HepG2 (cell line): ENCODE data around the gene MAP3K5. TPM values are rescaled to one million over a fixed set of nuclear protein-coding genes. Genes with fewer than 3 reads are reported as not detected.

Experiments used
- ATAC-seq: fragments of 200-7000 bp; cut with Tn5 transposase; 3 replicates; pipeline ENCODE4 v1.9.1; 2020; ENCODE audit warnings: mild to moderate bottlenecking, moderate library complexity
- BruUV-seq: library from RNA; stranded (reverse); fragments of 400-500 nt; replicated peaks from 2 replicates; lab custom pipeline; 2021; lab: Mats Ljungman, UMichigan
- CTCF ChIA-PET: fragments of 300-600 bp; formaldehyde crosslinking; extraction: SDS; loops from one replicate; lab custom pipeline; 2021; ENCODE audit warnings: low total read pairs, inconsistent platforms, low intra/inter-chr PET ratio; lab: Yijun Ruan, JAX
- POLR2A ChIA-PET: fragments of 350-600 bp; sonication (Branson Sonifier 250); formaldehyde crosslinking; loops from one replicate; lab custom pipeline; 2020; ENCODE audit warnings: antibody characterized with exemption, inconsistent platforms; lab: Yijun Ruan, JAX
- DNase-seq: peaks from one replicate; pipeline ENCODE4 v3.0.0-alpha.2; 2015; ENCODE audit warnings: low spot score
- FAIRE-seq: peaks from 3 replicates; lab custom pipeline; 2011; peaks lifted over from hg19 to GRCh38; lab: Jason Lieb, UNC
- H2AFZ ChIP-seq: one replicate; pipeline ENCODE4 v1.6.1; 2011; ENCODE audit warnings: low read length, inconsistent platforms
- H3K27ac ChIP-seq: fragments of 300-600 bp; 3 replicates; pipeline ENCODE4 v1.8.0; 2011; ENCODE audit warnings: mixed run types, mild to moderate bottlenecking, mixed read lengths, low read length, inconsistent platforms; ENCODE audit not compliant: insufficient read depth; ENCODE audit errors: extremely low read length
- H3K27me3 ChIP-seq, 2 experiments: fragments of 200-600 bp in 1 of 2; 2 replicates in 1 of 2; 3 replicates in 1 of 2; pipeline versions ENCODE4 v1.6.0 to v1.8.0; 2011; ENCODE audit warnings: low read length in 2 of 2, mild to moderate bottlenecking in 2 of 2, moderate library complexity in 2 of 2, inconsistent platforms in 1 of 2; ENCODE audit not compliant: insufficient read depth in 2 of 2, control insufficient read depth in 1 of 2
- H3K36me3 ChIP-seq, 2 experiments: fragments of 200-600 bp in 1 of 2; replicated peaks in 1 of 2; 2 replicates in 1 of 2; 3 replicates in 1 of 2; pipeline versions ENCODE4 v1.5.1 to v1.8.0; 2011; ENCODE audit warnings: low read length in 2 of 2, inconsistent platforms in 1 of 2; ENCODE audit not compliant: insufficient read depth in 2 of 2, control insufficient read depth in 1 of 2
- H3K4me1 ChIP-seq: 2 replicates; pipeline ENCODE4 v1.5.1; 2012; ENCODE audit warnings: low read length, inconsistent platforms; ENCODE audit not compliant: insufficient read depth
- H3K4me2 ChIP-seq: 2 replicates; pipeline ENCODE4 v1.6.0; 2011; ENCODE audit warnings: low read depth, low read length, inconsistent platforms
- H3K4me3 ChIP-seq, 3 experiments: fragments of 200-600 bp in 1 of 3; sonication (generic), shearing (Covaris generic) in 1 of 3; replicated peaks in 1 of 3; 2 replicates each; pipeline ENCODE4 v1.5.1; 2011 to 2016; ENCODE audit warnings: low read length in 3 of 3, inconsistent platforms in 2 of 3, low read depth in 2 of 3, mild to moderate bottlenecking in 2 of 3, control low read depth in 1 of 3, mixed read lengths in 1 of 3; ENCODE audit not compliant: insufficient read depth in 1 of 3
- H3K79me2 ChIP-seq: one replicate; pipeline ENCODE4 v1.6.1; 2011; ENCODE audit warnings: low read length, inconsistent platforms; ENCODE audit not compliant: insufficient read depth
- H3K9ac ChIP-seq: 2 replicates; pipeline ENCODE4 v1.6.0; 2011; ENCODE audit warnings: mild to moderate bottlenecking, low read depth, low read length, inconsistent platforms; ENCODE audit not compliant: insufficient read depth
- H3K9me3 ChIP-seq: 2 replicates; pipeline ENCODE4 v1.5.1; 2012; ENCODE audit warnings: mild to moderate bottlenecking, low read length
- H4K20me1 ChIP-seq: 2 replicates; pipeline ENCODE4 v1.6.0; 2011; ENCODE audit warnings: inconsistent platforms, mild to moderate bottlenecking, low read length, moderate library complexity; ENCODE audit not compliant: insufficient read depth
- ADNP ChIP-seq: sonication (generic); formaldehyde crosslinking; IDR thresholded peaks from 2 replicates; pipeline ENCODE4 v1.4.0; 2020; ENCODE audit warnings: missing genetic modification reagents
- ATF4 ChIP-seq, 2 experiments: fragments of 450-650 bp in 1 of 2; sonication (generic) in 1 of 2; formaldehyde crosslinking; IDR thresholded peaks; 2 replicates each; pipeline versions ENCODE4 v1.5.0 to v1.8.0; 2020 to 2022; ENCODE audit warnings: mild to moderate bottlenecking in 1 of 2, missing genetic modification reagents in 1 of 2
- EEA1 ChIP-seq: sonication (generic); formaldehyde crosslinking; IDR thresholded peaks from 2 replicates; pipeline ENCODE4 v1.5.1; 2020; ENCODE audit warnings: mild to moderate bottlenecking, missing genetic modification reagents, borderline replicate concordance
- GATAD2A ChIP-seq: IDR thresholded peaks from 2 replicates; pipeline ENCODE4 v1.6.1; 2016
- KLF9 ChIP-seq: IDR thresholded peaks from 2 replicates; pipeline ENCODE4 v1.6.1; 2016; ENCODE audit warnings: low read depth
- MAFK ChIP-seq, 2 experiments: IDR thresholded peaks in 1 of 2; conservative IDR thresholded peaks in 1 of 2; 2 replicates each; pipeline ENCODE4 v1.6.1; 2011; ENCODE audit warnings: improper control_type of control experiment in 2 of 2, low read length in 2 of 2
- PRMT3 ChIP-seq: sonication (generic); formaldehyde crosslinking; IDR thresholded peaks from 2 replicates; pipeline ENCODE4 v1.8.1; 2022; ENCODE audit warnings: low read depth, mild to moderate bottlenecking, moderate library complexity, missing genetic modification reagents, borderline replicate concordance
- RAD51 ChIP-seq: fragments of 450-650 bp; IDR thresholded peaks from 2 replicates; pipeline ENCODE4 v1.6.1; 2016; ENCODE audit warnings: borderline replicate concordance
- SALL1 ChIP-seq: sonication (generic); formaldehyde crosslinking; IDR thresholded peaks from 2 replicates; pipeline ENCODE4 v1.8.0; 2022; ENCODE audit warnings: mild to moderate bottlenecking, missing genetic modification reagents
- ZFP36L2 ChIP-seq: sonication (generic); formaldehyde crosslinking; IDR thresholded peaks from 2 replicates; pipeline ENCODE4 v1.4.0; 2020; ENCODE audit warnings: missing genetic modification reagents
- ZFYVE20 ChIP-seq: sonication (generic); formaldehyde crosslinking; IDR thresholded peaks from 2 replicates; pipeline ENCODE4 v1.8.0; 2023; ENCODE audit warnings: low read depth, mild to moderate bottlenecking, moderate library complexity, missing genetic modification reagents, borderline replicate concordance
- ZNF160 ChIP-seq: sonication (generic); formaldehyde crosslinking; IDR thresholded peaks from 2 replicates; pipeline ENCODE4 v1.8.0; 2022; ENCODE audit warnings: mild to moderate bottlenecking, inconsistent platforms, missing genetic modification reagents
- ZNF260 ChIP-seq: sonication (generic); formaldehyde crosslinking; IDR thresholded peaks from 2 replicates; pipeline ENCODE4 v1.4.0; 2020; ENCODE audit warnings: missing genetic modification reagents, low read depth, mild to moderate bottlenecking, borderline replicate concordance
- ZNF382 ChIP-seq: sonication (generic); formaldehyde crosslinking; IDR thresholded peaks from 2 replicates; pipeline ENCODE4 v1.5.0; 2020; ENCODE audit warnings: missing genetic modification reagents, mild to moderate bottlenecking, borderline replicate concordance
- ZNF496 ChIP-seq: sonication (generic); formaldehyde crosslinking; IDR thresholded peaks from 2 replicates; pipeline ENCODE4 v1.8.1; 2023; ENCODE audit warnings: mild to moderate bottlenecking, moderate library complexity, missing genetic modification reagents; ENCODE audit not compliant: insufficient replicate concordance
- ZNF549 ChIP-seq: sonication (generic); formaldehyde crosslinking; IDR thresholded peaks from 2 replicates; pipeline ENCODE4 v1.5.0; 2020; ENCODE audit warnings: missing genetic modification reagents
- ZNF652 ChIP-seq: IDR thresholded peaks from 2 replicates; pipeline ENCODE4 v1.6.1; 2016; ENCODE audit warnings: low read depth, borderline replicate concordance
- ZNF709 ChIP-seq: sonication (generic); formaldehyde crosslinking; IDR thresholded peaks from 2 replicates; pipeline ENCODE4 v1.5.0; 2020; ENCODE audit warnings: mild to moderate bottlenecking, missing genetic modification reagents
- WGBS: methylation state at CpG from one replicate; pipeline ENCODE4 v1.1.6; 2017; ENCODE audit warnings: low lambda C conversion rate; 5-methylcytosine and 5-hydroxymethylcytosine counted together
- in situ Hi-C: cut with HindIII; loops from 2 replicates; pipeline ENCODE4 v1.10.0; 2017; ENCODE audit warnings: low pct_unique_long_range_greater_than_20kb; ENCODE audit not compliant: extremely low pct_ligation_motif_present
- intact Hi-C: fragments of 100-400 bp; cut with micrococcal nuclease; formaldehyde crosslinking; loops from one replicate; pipeline ENCODE4 v1.10.0; 2022; ENCODE audit not compliant: unreplicated experiment
- polyA plus RNA-seq, 8 experiments: library from polyadenylated mRNA; depleted of rRNA in 3 of 8; stranded (reverse) in 7 of 8; unstranded in 1 of 8; fragments of >200 nt; fragmentation: Illumina TruSeq in 4 of 8; extraction: Trizol in 4 of 8; gene quantifications; 2 replicates each; pipeline versions ENCODE4 v1.2.1 to v1.2.3, GENCODE V29; 2011 to 2016; ENCODE audit warnings: low read depth in 4 of 8, missing spikeins in 1 of 8, mixed read lengths in 1 of 8; ENCODE audit not compliant: insufficient read depth in 1 of 8
- total RNA-seq, 5 experiments: library from RNA; depleted of rRNA; stranded (reverse); fragments of >200 nt; fragmentation: Illumina TruSeq; extraction: Trizol; gene quantifications; 2 replicates each; pipeline ENCODE4 v1.2.3, GENCODE V29; 2016; ENCODE audit warnings: low read depth in 1 of 5
- TF ChIP-seq, protein P1 (sequence below): sonication (generic); formaldehyde crosslinking; IDR thresholded peaks from 2 replicates; pipeline ENCODE4 v1.8.1; 2022; ENCODE audit warnings: low read depth, mild to moderate bottlenecking, missing genetic modification reagents
- TF ChIP-seq, protein P2 (sequence below): sonication (generic); formaldehyde crosslinking; IDR thresholded peaks from 2 replicates; pipeline ENCODE4 v1.9.0; 2022; ENCODE audit warnings: low read depth, missing genetic modification reagents

The MAP3K5 gene
- total and polyA plus RNA-seq, 2 of the 13 experiments (the other 11 are each of a cell fraction or from before 2014, with no cell fraction given): not detected

DNA sequence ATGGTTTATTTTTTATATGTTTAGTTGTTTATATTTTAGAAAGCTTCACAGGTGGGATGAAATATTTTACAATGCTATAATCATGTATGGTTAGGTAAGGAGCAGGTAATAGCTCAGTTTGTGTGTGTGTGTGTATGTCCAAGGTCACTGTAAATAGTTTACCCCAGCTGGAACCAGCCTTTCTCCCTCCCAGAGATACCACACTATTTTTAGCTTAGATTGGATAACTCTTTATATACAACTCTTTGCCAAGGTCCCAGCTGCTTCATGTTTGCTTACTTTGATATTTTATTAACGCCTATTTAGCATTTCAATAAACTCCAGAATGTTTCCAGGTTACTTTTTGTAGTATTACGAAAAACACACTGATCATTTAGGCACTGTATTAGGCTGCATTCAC lies 28.3 kb upstream of the MAP3K5 start:
- Histone ChIP-seq H3K9ac (no peak overlapping the region), H2AFZ (no peak overlapping the region), H3K9me3 (no peaks in the 10 kb centered on the region), H3K4me1 (no peaks in the 10 kb centered on the region), H3K4me3 (no peak overlapping the region), H3K4me2 (no peak overlapping the region), H3K27me3 (peaks cover 0 to 5% of the 10 kb centered on the region in 2 experiments; a peak in 2 of 5 replicates), H4K20me1 (no peaks in the 10 kb centered on the region), H3K36me3 (no peaks in the 10 kb centered on the region), H3K79me2 (no peaks in the 10 kb centered on the region), H3K27ac (no peak overlapping the region)
- intact Hi-C loops: no loop called here
- WGBS: 0% methylated on average over 2 of the region's 2 CpGs
- FAIRE-seq (no peak), DNase-seq (no peak), ATAC-seq (no peak)
- ChIA-PET POLR2A (no interaction called here), CTCF (no interaction called here)
- no TSS peak for BruUV-seq
- in situ Hi-C loops: no loop called here
- TF ChIP-seq ZNF496 (CRISPR knock-in tag) (no peak), ADNP (CRISPR knock-in tag) (no peak), ZNF709 (CRISPR knock-in tag) (no peak), ZNF160 (CRISPR knock-in tag) (no peak), ZNF549 (CRISPR knock-in tag) (no peak), GATAD2A (CRISPR knock-in tag) (no peak), EEA1 (CRISPR knock-in tag) (no peak), SALL1 (CRISPR knock-in tag) (no peak), ATF4 (CRISPR knock-in tag; IDR thresholded peaks at IDR 0.05) (no peak), ZNF382 (CRISPR knock-in tag) (no peak), ZFYVE20 (CRISPR knock-in tag) (no peak), KLF9 (no peak), MAFK (conservative IDR thresholded peaks at IDR 0.05 in 1 of 2, IDR thresholded peaks at IDR 0.05 in 1 of 2; ENCODE audit: low read length in 2 of 2) (no peak), ZNF652 (CRISPR knock-in tag) (no peak), PRMT3 (no peak), ZFP36L2 (CRISPR knock-in tag) (no peak), RAD51 (no peak), ZNF260 (CRISPR knock-in tag) (no peak)
- TF ChIP-seq, protein P1, sequence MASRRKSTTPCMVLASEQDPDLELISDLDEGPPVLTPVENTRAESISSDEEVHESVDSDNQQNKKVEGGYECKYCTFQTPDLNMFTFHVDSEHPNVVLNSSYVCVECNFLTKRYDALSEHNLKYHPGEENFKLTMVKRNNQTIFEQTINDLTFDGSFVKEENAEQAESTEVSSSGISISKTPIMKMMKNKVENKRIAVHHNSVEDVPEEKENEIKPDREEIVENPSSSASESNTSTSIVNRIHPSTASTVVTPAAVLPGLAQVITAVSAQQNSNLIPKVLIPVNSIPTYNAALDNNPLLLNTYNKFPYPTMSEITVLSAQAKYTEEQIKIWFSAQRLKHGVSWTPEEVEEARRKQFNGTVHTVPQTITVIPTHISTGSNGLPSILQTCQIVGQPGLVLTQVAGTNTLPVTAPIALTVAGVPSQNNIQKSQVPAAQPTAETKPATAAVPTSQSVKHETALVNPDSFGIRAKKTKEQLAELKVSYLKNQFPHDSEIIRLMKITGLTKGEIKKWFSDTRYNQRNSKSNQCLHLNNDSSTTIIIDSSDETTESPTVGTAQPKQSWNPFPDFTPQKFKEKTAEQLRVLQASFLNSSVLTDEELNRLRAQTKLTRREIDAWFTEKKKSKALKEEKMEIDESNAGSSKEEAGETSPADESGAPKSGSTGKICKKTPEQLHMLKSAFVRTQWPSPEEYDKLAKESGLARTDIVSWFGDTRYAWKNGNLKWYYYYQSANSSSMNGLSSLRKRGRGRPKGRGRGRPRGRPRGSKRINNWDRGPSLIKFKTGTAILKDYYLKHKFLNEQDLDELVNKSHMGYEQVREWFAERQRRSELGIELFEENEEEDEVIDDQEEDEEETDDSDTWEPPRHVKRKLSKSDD (CRISPR knock-in tag): no peak
- TF ChIP-seq, protein P2, sequence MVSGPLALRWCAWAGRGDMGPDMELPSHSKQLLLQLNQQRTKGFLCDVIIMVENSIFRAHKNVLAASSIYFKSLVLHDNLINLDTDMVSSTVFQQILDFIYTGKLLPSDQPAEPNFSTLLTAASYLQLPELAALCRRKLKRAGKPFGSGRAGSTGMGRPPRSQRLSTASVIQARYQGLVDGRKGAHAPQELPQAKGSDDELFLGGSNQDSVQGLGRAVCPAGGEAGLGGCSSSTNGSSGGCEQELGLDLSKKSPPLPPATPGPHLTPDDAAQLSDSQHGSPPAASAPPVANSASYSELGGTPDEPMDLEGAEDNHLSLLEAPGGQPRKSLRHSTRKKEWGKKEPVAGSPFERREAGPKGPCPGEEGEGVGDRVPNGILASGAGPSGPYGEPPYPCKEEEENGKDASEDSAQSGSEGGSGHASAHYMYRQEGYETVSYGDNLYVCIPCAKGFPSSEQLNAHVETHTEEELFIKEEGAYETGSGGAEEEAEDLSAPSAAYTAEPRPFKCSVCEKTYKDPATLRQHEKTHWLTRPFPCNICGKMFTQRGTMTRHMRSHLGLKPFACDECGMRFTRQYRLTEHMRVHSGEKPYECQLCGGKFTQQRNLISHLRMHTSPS: no peak
